H9 (cell line): ENCODE results near the gene NHP2. TPM values are rescaled to one million over a fixed set of nuclear protein-coding genes. Genes with fewer than 3 reads are reported as not detected.

ENCODE experiments used
- DNase-seq: peaks from one replicate; pipeline ENCODE4 v3.0.0-alpha.2; 2017
- H2AFZ ChIP-seq: one replicate; pipeline ENCODE4 v1.6.1; 2013; ENCODE audit warnings: mild to moderate bottlenecking, low read length, control low read depth, moderate library complexity
- H2AK5ac ChIP-seq: 2 replicates; pipeline ENCODE4 v1.6.1; 2013; ENCODE audit warnings: low read length, control low read depth, mixed read lengths; ENCODE audit not compliant: insufficient read length
- H2BK120ac ChIP-seq: one replicate; pipeline ENCODE4 v1.6.1; 2013; ENCODE audit warnings: low read depth, mild to moderate bottlenecking, low read length, control low read depth, inconsistent platforms; ENCODE audit not compliant: poor library complexity, severe bottlenecking
- H2BK12ac ChIP-seq: 2 replicates; pipeline ENCODE4 v1.6.1; 2013; ENCODE audit warnings: low read length, control low read depth, mixed read lengths, low read depth; ENCODE audit not compliant: insufficient read length
- H2BK15ac ChIP-seq: 2 replicates; pipeline ENCODE4 v1.6.1; 2013; ENCODE audit warnings: low read depth, low read length, control low read depth
- H2BK20ac ChIP-seq: one replicate; pipeline ENCODE4 v1.6.1; 2013; ENCODE audit warnings: low read depth, mild to moderate bottlenecking, low read length, control low read depth, inconsistent platforms; ENCODE audit not compliant: poor library complexity, severe bottlenecking
- H2BK5ac ChIP-seq: 2 replicates; pipeline ENCODE4 v1.6.1; 2013; ENCODE audit warnings: low read length, control low read depth, mixed read lengths; ENCODE audit not compliant: insufficient read length
- H3K14ac ChIP-seq: 2 replicates; pipeline ENCODE4 v1.6.1; 2013; ENCODE audit warnings: low read length, control low read depth; ENCODE audit not compliant: insufficient read depth
- H3K18ac ChIP-seq: 2 replicates; pipeline ENCODE4 v1.6.1; 2013; ENCODE audit warnings: low read depth, mild to moderate bottlenecking, mixed read lengths, low read length, control low read depth; ENCODE audit not compliant: insufficient read length
- H3K23ac ChIP-seq: 2 replicates; pipeline ENCODE4 v1.6.1; 2013; ENCODE audit warnings: low read length, control low read depth, mixed read lengths, low read depth; ENCODE audit not compliant: insufficient read length
- H3K23me2 ChIP-seq: 2 replicates; pipeline ENCODE4 v1.6.1; 2013; ENCODE audit warnings: low read depth, mild to moderate bottlenecking, mixed read lengths, low read length, control low read depth; ENCODE audit not compliant: insufficient read length, poor library complexity, severe bottlenecking
- H3K27ac ChIP-seq: 2 replicates; pipeline ENCODE4 v1.5.1; 2013; ENCODE audit warnings: low read length, control low read depth, mixed read lengths, low read depth; ENCODE audit not compliant: insufficient read length
- H3K27me3 ChIP-seq: 2 replicates; pipeline ENCODE4 v1.6.1; 2013; ENCODE audit warnings: low read length, control low read depth, inconsistent platforms; ENCODE audit not compliant: insufficient read depth
- H3K4ac ChIP-seq: 2 replicates; pipeline ENCODE4 v1.6.1; 2013; ENCODE audit warnings: low read depth, mild to moderate bottlenecking, control low read depth, inconsistent platforms, low read length, moderate library complexity
- H3K4me1 ChIP-seq: 2 replicates; pipeline ENCODE4 v1.6.1; 2013; ENCODE audit warnings: low read length, control low read depth, inconsistent platforms; ENCODE audit not compliant: insufficient read depth
- H3K4me2 ChIP-seq: 2 replicates; pipeline ENCODE4 v1.6.1; 2013; ENCODE audit warnings: low read length, control low read depth, mixed read lengths; ENCODE audit not compliant: insufficient read length, insufficient read depth
- H3K56ac ChIP-seq: 2 replicates; pipeline ENCODE4 v1.6.1; 2013; ENCODE audit warnings: low read depth, mild to moderate bottlenecking, mixed read lengths, low read length, control low read depth; ENCODE audit not compliant: insufficient read length
- H3K79me1 ChIP-seq: 2 replicates; pipeline ENCODE4 v1.6.1; 2013; ENCODE audit warnings: low read depth, mild to moderate bottlenecking, moderate library complexity, low read length, control low read depth, inconsistent platforms; ENCODE audit not compliant: insufficient read depth, poor library complexity, severe bottlenecking
- H3K79me2 ChIP-seq: 2 replicates; pipeline ENCODE4 v1.6.1; 2013; ENCODE audit warnings: low read length, control low read depth, inconsistent platforms; ENCODE audit not compliant: insufficient read depth
- H3K9ac ChIP-seq: 2 replicates; pipeline ENCODE4 v1.6.1; 2013; ENCODE audit warnings: low read length, control low read depth, mixed read lengths; ENCODE audit not compliant: insufficient read length; ENCODE audit errors: extremely low read depth
- H3K9me3 ChIP-seq: one replicate; pipeline ENCODE4 v1.6.1; 2013; ENCODE audit warnings: low read depth, low read length, inconsistent platforms; ENCODE audit not compliant: control insufficient read depth
- H3T11ph ChIP-seq: one replicate; pipeline ENCODE4 v1.6.1; 2013; ENCODE audit warnings: mild to moderate bottlenecking, low read length, control low read depth, inconsistent platforms
- H4K20me1 ChIP-seq: one replicate; pipeline ENCODE4 v1.6.1; 2013; ENCODE audit not compliant: control insufficient read depth, insufficient read length, insufficient read depth
- H4K5ac ChIP-seq: 2 replicates; pipeline ENCODE4 v1.6.1; 2013; ENCODE audit warnings: low read depth, mild to moderate bottlenecking, mixed read lengths, low read length, control low read depth; ENCODE audit not compliant: insufficient read length
- H4K8ac ChIP-seq: replicated peaks from 2 replicates; pipeline ENCODE4 v1.6.1; 2013; ENCODE audit warnings: low read length, control low read depth, mixed read lengths, low read depth; ENCODE audit not compliant: insufficient read length
- H4K91ac ChIP-seq: 2 replicates; pipeline ENCODE4 v1.6.1; 2013; ENCODE audit warnings: low read depth, mild to moderate bottlenecking, moderate library complexity, mixed read lengths, low read length, control low read depth; ENCODE audit not compliant: insufficient read length
- H3K27ac Mint-ChIP-seq, 3 experiments: 2 replicates in 2 of 3; 3 replicates in 1 of 3; pipeline ENCODE4 v1.8.0; 2020 to 2021; ENCODE audit warnings: mixed read lengths in 3 of 3, mild to moderate bottlenecking in 1 of 3, moderate library complexity in 1 of 3
- H3K27me3 Mint-ChIP-seq: 2 replicates; pipeline ENCODE4 v1.8.0; 2021; ENCODE audit warnings: low read depth, mild to moderate bottlenecking, moderate library complexity, mixed read lengths
- H3K36me3 Mint-ChIP-seq, 3 experiments: 2 replicates in 2 of 3; 3 replicates in 1 of 3; pipeline ENCODE4 v1.8.0; 2020 to 2021; ENCODE audit warnings: low read depth in 3 of 3, mixed read lengths in 3 of 3; ENCODE audit not compliant: insufficient read depth in 1 of 3
- H3K4me1 Mint-ChIP-seq, 2 experiments: 2 replicates each; pipeline ENCODE4 v1.8.0; 2020; ENCODE audit warnings: mixed read lengths in 2 of 2
- H3K4me3 Mint-ChIP-seq, 2 experiments: 2 replicates in 1 of 2; 3 replicates in 1 of 2; pipeline ENCODE4 v1.8.0; 2020 to 2021; ENCODE audit warnings: mild to moderate bottlenecking in 2 of 2, mixed read lengths in 2 of 2, moderate library complexity in 1 of 2
- H3K9me3 Mint-ChIP-seq, 2 experiments: 2 replicates in 1 of 2; 3 replicates in 1 of 2; pipeline ENCODE4 v1.8.0; 2020; ENCODE audit warnings: mild to moderate bottlenecking in 2 of 2, mixed read lengths in 2 of 2, moderate library complexity in 1 of 2
- WGBS: extraction: QIAGEN DNeasy Blood & Tissue Kit; methylation state at CpG from one replicate; pipeline ENCODE4 v1.1.7; 2013; ENCODE audit warnings: missing lambda C conversion rate, low lambda C conversion rate, mixed read lengths; ENCODE audit not compliant: insufficient read length; ENCODE audit errors: extremely low coverage; 5-methylcytosine and 5-hydroxymethylcytosine counted together
- total RNA-seq: library from RNA; stranded (reverse); gene quantifications from 2 replicates; pipeline ENCODE4 v1.2.1, GENCODE V29; 2021
- TF ChIP-seq, protein P1 (sequence below): fragments of 200-600 bp; sonication (generic); conservative IDR thresholded peaks from 3 replicates; pipeline ENCODE4 v1.8.0; 2021; ENCODE audit warnings: antibody characterized with exemption, mild to moderate bottlenecking

NHP2 gene
- total RNA-seq, 1 experiment from 2014 or later, result 232 TPM

GRCh38 chr5:178121391-178122276 lies 32.1 kb downstream of the NHP2 start:
- Histone ChIP-seq H3K9me3 (no peaks in the 10 kb centered on the region), H4K91ac (no peak overlapping the region), H4K5ac (no peak overlapping the region), H3K79me2 (peaks cover 16% of the 10 kb centered on the region; the same call in 1 of the 2 replicates), H2BK20ac (no peak overlapping the region), H2BK12ac (no peak overlapping the region), H2BK120ac (no peak overlapping the region), H2AFZ (no peak overlapping the region), H4K20me1 (no peaks in the 10 kb centered on the region), H3K4ac (no peak overlapping the region; the same call in 1 of the 2 replicates), H4K8ac (no peak overlapping the region), H2BK5ac (no peak overlapping the region), H3K23ac (no peak overlapping the region), H3T11ph (no peak overlapping the region), H2BK15ac (no peak overlapping the region), H3K27me3 (no peaks in the 10 kb centered on the region), H3K9ac (no peak overlapping the region), H3K27ac (no peak overlapping the region), H3K4me2 (no peak overlapping the region), H3K23me2 (no peaks in the 10 kb centered on the region), H3K18ac (no peak overlapping the region), H3K4me1 (peaks cover 5% of the 10 kb centered on the region; the same call in 1 of the 2 replicates), H3K56ac (no peak overlapping the region), H2AK5ac (no peak overlapping the region), H3K79me1 (no peaks in the 10 kb centered on the region), H3K14ac (no peak overlapping the region)
- Mint-ChIP-seq H3K27me3 (no peaks in the 10 kb centered on the region), H3K27ac (peak overlapping the region in 2 of 3 experiments; percentile 44 to 88; a peak in 2 of 7 replicates), H3K4me1 (peaks cover 39 to 50% of the 10 kb centered on the region in 2 experiments), H3K9me3 (no peaks in the 10 kb centered on the region), H3K4me3 (no peak overlapping the region), H3K36me3 (peaks cover 10 to 31% (median 18%) of the 10 kb centered on the region in 3 experiments)
- no peak for DNase-seq
- TF ChIP-seq, protein P1, sequence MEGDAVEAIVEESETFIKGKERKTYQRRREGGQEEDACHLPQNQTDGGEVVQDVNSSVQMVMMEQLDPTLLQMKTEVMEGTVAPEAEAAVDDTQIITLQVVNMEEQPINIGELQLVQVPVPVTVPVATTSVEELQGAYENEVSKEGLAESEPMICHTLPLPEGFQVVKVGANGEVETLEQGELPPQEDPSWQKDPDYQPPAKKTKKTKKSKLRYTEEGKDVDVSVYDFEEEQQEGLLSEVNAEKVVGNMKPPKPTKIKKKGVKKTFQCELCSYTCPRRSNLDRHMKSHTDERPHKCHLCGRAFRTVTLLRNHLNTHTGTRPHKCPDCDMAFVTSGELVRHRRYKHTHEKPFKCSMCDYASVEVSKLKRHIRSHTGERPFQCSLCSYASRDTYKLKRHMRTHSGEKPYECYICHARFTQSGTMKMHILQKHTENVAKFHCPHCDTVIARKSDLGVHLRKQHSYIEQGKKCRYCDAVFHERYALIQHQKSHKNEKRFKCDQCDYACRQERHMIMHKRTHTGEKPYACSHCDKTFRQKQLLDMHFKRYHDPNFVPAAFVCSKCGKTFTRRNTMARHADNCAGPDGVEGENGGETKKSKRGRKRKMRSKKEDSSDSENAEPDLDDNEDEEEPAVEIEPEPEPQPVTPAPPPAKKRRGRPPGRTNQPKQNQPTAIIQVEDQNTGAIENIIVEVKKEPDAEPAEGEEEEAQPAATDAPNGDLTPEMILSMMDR, result no peak
- no CpG with 5 or more reads among the region's 38 CpGs for WGBS
